Stomach (tissue), 4 donors: Measurements from ENCODE around the gene SLC38A3.
A peak's percentile ranks its signal among the peaks of the same experiment; 100 is the strongest.

Experiments used
- POLR2A ChIP-seq, 4 donors: fragments of 450-650 bp; IDR thresholded peaks; one replicate each; pipeline ENCODE4 v1.6.1; 2016; ENCODE audit warnings: antibody characterized with exemption in 4 of 4, control low read depth in 2 of 4, mild to moderate bottlenecking in 1 of 4, moderate library complexity in 1 of 4
- POLR2AphosphoS5 ChIP-seq, 3 donors: sonication (generic); formaldehyde crosslinking; IDR thresholded peaks; one replicate each; pipeline ENCODE4 v1.6.1; 2016; ENCODE audit warnings: antibody characterized with exemption in 3 of 3
- TF ChIP-seq, protein P1 (sequence below), 7 experiments: fragments of 450-650 bp in 4 of 7; fragments of 200-600 bp in 3 of 7; sonication (generic) in 3 of 7; IDR thresholded peaks; one replicate each; pipeline ENCODE4 v1.5.1; 2016 to 2019; ENCODE audit warnings: antibody characterized with exemption in 7 of 7, control low read depth in 2 of 7, mild to moderate bottlenecking in 1 of 7

DNA sequence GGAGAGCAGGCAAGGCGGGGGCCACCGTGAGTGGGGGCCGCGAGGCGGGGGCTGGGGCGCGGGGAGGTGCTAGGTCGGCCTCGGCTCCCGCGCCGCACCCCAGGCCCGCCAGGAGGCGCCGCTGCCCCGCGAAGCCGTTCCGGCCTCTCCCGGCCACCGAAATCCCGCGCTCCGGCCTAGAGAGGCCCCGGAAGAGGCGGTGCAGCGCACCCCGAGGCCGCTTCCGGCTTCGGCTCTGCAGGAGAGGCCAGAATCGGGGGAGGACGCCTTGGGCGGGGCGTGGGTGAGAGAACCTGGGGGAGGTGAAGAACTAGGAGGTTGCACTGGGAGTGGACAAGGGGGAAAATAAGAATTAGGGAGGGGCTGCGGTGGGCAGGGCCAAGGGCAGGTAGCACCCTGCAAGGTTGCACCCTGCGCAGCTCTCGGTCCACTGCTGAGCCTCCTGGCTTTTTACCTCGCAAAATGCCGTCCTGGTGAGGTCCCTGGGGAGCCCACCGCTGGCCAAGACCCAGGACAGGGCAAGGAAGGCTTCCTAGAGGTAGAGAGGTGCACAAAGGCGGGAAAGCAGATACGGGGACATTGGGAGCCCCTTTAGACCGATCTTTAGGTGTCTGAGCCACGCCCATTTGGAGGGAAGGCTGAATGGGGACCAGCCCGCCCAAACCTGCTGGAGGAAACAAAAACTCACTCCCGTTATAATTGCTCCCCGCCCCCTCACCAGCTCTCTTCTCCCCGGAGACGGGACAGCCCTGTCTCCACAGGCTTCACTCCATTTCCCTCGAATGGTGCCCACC, 22.5 kb downstream of the SLC38A3 start:
- TF ChIP-seq, protein P1, sequence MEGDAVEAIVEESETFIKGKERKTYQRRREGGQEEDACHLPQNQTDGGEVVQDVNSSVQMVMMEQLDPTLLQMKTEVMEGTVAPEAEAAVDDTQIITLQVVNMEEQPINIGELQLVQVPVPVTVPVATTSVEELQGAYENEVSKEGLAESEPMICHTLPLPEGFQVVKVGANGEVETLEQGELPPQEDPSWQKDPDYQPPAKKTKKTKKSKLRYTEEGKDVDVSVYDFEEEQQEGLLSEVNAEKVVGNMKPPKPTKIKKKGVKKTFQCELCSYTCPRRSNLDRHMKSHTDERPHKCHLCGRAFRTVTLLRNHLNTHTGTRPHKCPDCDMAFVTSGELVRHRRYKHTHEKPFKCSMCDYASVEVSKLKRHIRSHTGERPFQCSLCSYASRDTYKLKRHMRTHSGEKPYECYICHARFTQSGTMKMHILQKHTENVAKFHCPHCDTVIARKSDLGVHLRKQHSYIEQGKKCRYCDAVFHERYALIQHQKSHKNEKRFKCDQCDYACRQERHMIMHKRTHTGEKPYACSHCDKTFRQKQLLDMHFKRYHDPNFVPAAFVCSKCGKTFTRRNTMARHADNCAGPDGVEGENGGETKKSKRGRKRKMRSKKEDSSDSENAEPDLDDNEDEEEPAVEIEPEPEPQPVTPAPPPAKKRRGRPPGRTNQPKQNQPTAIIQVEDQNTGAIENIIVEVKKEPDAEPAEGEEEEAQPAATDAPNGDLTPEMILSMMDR (IDR thresholded peaks at IDR 0.05): peak in 5 of 7 experiments; percentile 69 to 97 (median 91)
- TF ChIP-seq POLR2A (IDR thresholded peaks at IDR 0.05): no peak
- TF ChIP-seq POLR2AphosphoS5 (IDR thresholded peaks at IDR 0.05): peak; percentile 22 to 85 (median 52)
